ENCODE results near the gene B3GAT1.

B3GAT1 gene

GRCh38 chr11:134393638-134394037, 18.4 kb downstream of the B3GAT1 start:
- peak in 34 of 51 donors; percentile 12 to 69 (median 40) for DNase-seq

- no peak for DNase-seq
Measured at GRCh38 chr11:134392953-134393615, 19.0 kb downstream of the B3GAT1 start.

- DNase-seq = no peak
Measured at GRCh38 chr11:134391656-134392055, 20.4 kb downstream of the B3GAT1 start.

GRCh38 chr11:134390706-134391569, 21.1 kb downstream of the B3GAT1 start:
- no peak for DNase-seq

- no peak for DNase-seq
Measured at GRCh38 chr11:134389464-134390180, 22.4 kb downstream of the B3GAT1 start.

GRCh38 chr11:134388590-134388989, 23.5 kb downstream of the B3GAT1 start:
- DNase-seq = no peak

- no peak for DNase-seq
Measured at GRCh38 chr11:134387501-134387900, 24.5 kb downstream of the B3GAT1 start.

GRCh38 chr11:134386945-134387344, 25.1 kb downstream of the B3GAT1 start:
- no peak for DNase-seq

- DNase-seq = peak in 31 of 51 donors; percentile 8 to 62 (median 32)
Measured at GRCh38 chr11:134385774-134386565, 26.1 kb downstream of the B3GAT1 start.

GRCh38 chr11:134385171-134385570, 26.9 kb downstream of the B3GAT1 start:
- no peak for DNase-seq

- DNase-seq = no peak
Measured at GRCh38 chr11:134384406-134384805, 27.6 kb downstream of the B3GAT1 start.

- peak in 1 of 51 donors; percentile 72 for DNase-seq
Measured at GRCh38 chr11:134383576-134384221, 28.3 kb downstream of the B3GAT1 start.

GRCh38 chr11:134382830-134383229, 29.2 kb downstream of the B3GAT1 start:
- DNase-seq = no peak

GRCh38 chr11:134382257-134382656, 29.8 kb downstream of the B3GAT1 start:
- DNase-seq = no peak

- no peak for DNase-seq
Measured at GRCh38 chr11:134380785-134381184, 31.3 kb downstream of the B3GAT1 start.

GRCh38 chr11:134380229-134380628, 31.8 kb downstream of the B3GAT1 start:
- DNase-seq = no peak

- DNase-seq = no peak
Measured at GRCh38 chr11:134379241-134379640, 32.8 kb downstream of the B3GAT1 start.

- no peak for DNase-seq
Measured at GRCh38 chr11:134377876-134378275, 34.2 kb downstream of the B3GAT1 start.

GRCh38 chr11:134376150-134376921, 35.7 kb downstream of the B3GAT1 start:
- no peak for DNase-seq
